K562 (cell line): Measurements from ENCODE around the gene CCDC61. TPM values are rescaled to one million over a fixed set of nuclear protein-coding genes. Genes with fewer than 3 reads are reported as not detected.

Source experiments
- ELF2 ChIP-seq: fragments of 250-450 bp; sonication (Bioruptor Pico); IDR thresholded peaks from 2 replicates; pipeline ENCODE4 v1.5.0; 2021; ENCODE audit warnings: mild to moderate bottlenecking
- GABPA ChIP-seq: fragments of 200-800 bp; sonication (Bioruptor generic); conservative IDR thresholded peaks from 2 replicates; pipeline ENCODE4 v1.6.1; 2016; ENCODE audit warnings: low read depth, missing genetic modification characterization, missing compliant biosample characterization
- HDAC8 ChIP-seq: fragments of 450-650 bp; IDR thresholded peaks from 2 replicates; pipeline ENCODE4 v1.6.1; 2016; ENCODE audit warnings: mild to moderate bottlenecking, missing genetic modification characterization, moderate library complexity, missing compliant biosample characterization
- MED1 ChIP-seq: sonication (generic); formaldehyde crosslinking; IDR thresholded peaks from 2 replicates; pipeline ENCODE4 v1.8.1; 2023; ENCODE audit warnings: missing genetic modification reagents, borderline replicate concordance
- MIER1 ChIP-seq: fragments of 450-650 bp; IDR thresholded peaks from 2 replicates; pipeline ENCODE4 v1.6.1; 2016; ENCODE audit warnings: antibody characterized with exemption, mild to moderate bottlenecking, low read depth
- PTTG1 ChIP-seq: fragments of 450-650 bp; IDR thresholded peaks from 2 replicates; pipeline ENCODE4 v1.6.1; 2016; ENCODE audit warnings: low read depth, mild to moderate bottlenecking, missing genetic modification characterization, missing compliant biosample characterization
- RAD21 ChIP-seq, 2 experiments: fragments of 250-450 bp in 1 of 2; fragments of 450-650 bp in 1 of 2; sonication (Bioruptor Pico) in 1 of 2; formaldehyde crosslinking in 1 of 2; IDR thresholded peaks in 1 of 2; conservative IDR thresholded peaks in 1 of 2; 2 replicates each; pipeline versions ENCODE4 v1.4.0 to v1.8.0; 2020 to 2022; ENCODE audit warnings: mild to moderate bottlenecking in 2 of 2, moderate library complexity in 1 of 2
- RBM15 ChIP-seq: fragments of 200-400 bp; formaldehyde crosslinking; IDR thresholded peaks from 2 replicates; pipeline ENCODE4 v1.6.1; 2018; ENCODE audit warnings: mild to moderate bottlenecking, low read length, moderate library complexity; ENCODE audit not compliant: insufficient read depth
- SNRNP70 ChIP-seq: fragments of 200-400 bp; formaldehyde crosslinking; optimal IDR thresholded peaks from 2 replicates; pipeline ENCODE3; 2017; ENCODE audit warnings: low read depth, low read length
- SP1 ChIP-seq: sonication (generic); formaldehyde crosslinking; IDR thresholded peaks from 2 replicates; pipeline ENCODE4 v1.8.1; 2022; ENCODE audit warnings: mild to moderate bottlenecking, missing genetic modification reagents
- SRSF1 ChIP-seq: fragments of 200-400 bp; formaldehyde crosslinking; IDR thresholded peaks from 2 replicates; pipeline ENCODE4 v1.6.1; 2017; ENCODE audit warnings: mild to moderate bottlenecking, low read depth, low read length, moderate library complexity
- XRCC5 ChIP-seq: fragments of 200-400 bp; formaldehyde crosslinking; IDR thresholded peaks from 2 replicates; pipeline ENCODE4 v1.6.1; 2017; ENCODE audit warnings: low read depth, mild to moderate bottlenecking, low read length
- ZBTB7A ChIP-seq: IDR thresholded peaks from 2 replicates; pipeline ENCODE4 v1.6.1; 2011; ENCODE audit warnings: low read depth, mild to moderate bottlenecking, low read length, moderate library complexity, borderline replicate concordance; ENCODE audit not compliant: control insufficient read depth
- ZC3H8 ChIP-seq: fragments of 450-650 bp; IDR thresholded peaks from 2 replicates; pipeline ENCODE4 v1.6.1; 2017
- ZKSCAN8 ChIP-seq: fragments of 200-800 bp; sonication (Bioruptor generic); IDR thresholded peaks from 2 replicates; pipeline ENCODE4 v1.6.1; 2016; ENCODE audit warnings: missing genetic modification characterization, missing compliant biosample characterization
- ZNF175 ChIP-seq: fragments of 200-800 bp; sonication (Bioruptor generic); IDR thresholded peaks from 2 replicates; pipeline ENCODE4 v1.6.1; 2016; ENCODE audit warnings: low read depth, mild to moderate bottlenecking, missing genetic modification characterization, missing compliant biosample characterization
- ZNF239 ChIP-seq: fragments of 250-450 bp; sonication (Bioruptor Pico); IDR thresholded peaks from 2 replicates; pipeline ENCODE4 v1.4.0; 2020; ENCODE audit warnings: mild to moderate bottlenecking
- ZNF316 ChIP-seq: fragments of 450-650 bp; IDR thresholded peaks from 2 replicates; pipeline ENCODE4 v1.6.1; 2016
- ZNF324 ChIP-seq: fragments of 250-450 bp; sonication (Bioruptor Pico); IDR thresholded peaks from 2 replicates; pipeline ENCODE4 v1.4.0; 2020; ENCODE audit warnings: mild to moderate bottlenecking
- polyA plus RNA-seq, 8 experiments: library from polyadenylated mRNA; depleted of rRNA in 4 of 8; stranded (reverse) in 5 of 8; unstranded in 3 of 8; fragments of >200 nt; fragmentation: Nextera tagmentation in 2 of 8; fragmentation: Illumina TruSeq in 1 of 8; extraction: Ambion mirVana in 2 of 8; extraction: Trizol in 1 of 8; gene quantifications; 2 replicates each; pipeline versions ENCODE4 v1.2.1 to v1.2.3, GENCODE V29; 2011 to 2014; ENCODE audit warnings: inconsistent platforms in 1 of 8, missing spikeins in 1 of 8
- total RNA-seq, 7 experiments: library from RNA; depleted of rRNA in 6 of 7; stranded (reverse); fragments of >200 nt in 6 of 7; fragmentation: Illumina TruSeq in 2 of 7; extraction: Trizol in 2 of 7; gene quantifications; 2 replicates each; pipeline versions ENCODE4 v1.2.1 to v1.2.3, GENCODE V29; 2011 to 2021; ENCODE audit warnings: low replicate concordance in 1 of 7
- TF ChIP-seq, protein P1 (sequence below): sonication (generic); formaldehyde crosslinking; IDR thresholded peaks from 2 replicates; pipeline ENCODE4 v1.8.0; 2022; ENCODE audit warnings: missing genetic modification reagents, mild to moderate bottlenecking, borderline replicate concordance
- TF ChIP-seq, protein P2 (sequence below), 3 experiments: IDR thresholded peaks in 2 of 3; conservative IDR thresholded peaks in 1 of 3; 2 replicates each; pipeline ENCODE4 v1.5.1; 2011 to 2012; ENCODE audit warnings: low read length in 3 of 3, mild to moderate bottlenecking in 3 of 3, control low read depth in 2 of 3, improper control_type of control experiment in 1 of 3, inconsistent platforms in 1 of 3, low read depth in 1 of 3, mixed read lengths in 1 of 3, moderate library complexity in 1 of 3; ENCODE audit not compliant: insufficient read depth in 2 of 3
- TF ChIP-seq, protein P3 (sequence below): fragments of 450-650 bp; IDR thresholded peaks from 2 replicates; pipeline ENCODE4 v1.6.1; 2014; ENCODE audit warnings: low read depth, mild to moderate bottlenecking, moderate library complexity, borderline replicate concordance
- TF ChIP-seq, protein P4 (sequence below): fragments of 250-450 bp; sonication (Bioruptor Pico); IDR thresholded peaks from 2 replicates; pipeline ENCODE4 v1.5.0; 2021

CCDC61 gene
- total and polyA plus RNA-seq, 9 of the 15 experiments (the other 6 are each of a cell fraction or from before 2014, with no cell fraction given) = 0.07 to 27.0 (median 10.3) TPM

DNA sequence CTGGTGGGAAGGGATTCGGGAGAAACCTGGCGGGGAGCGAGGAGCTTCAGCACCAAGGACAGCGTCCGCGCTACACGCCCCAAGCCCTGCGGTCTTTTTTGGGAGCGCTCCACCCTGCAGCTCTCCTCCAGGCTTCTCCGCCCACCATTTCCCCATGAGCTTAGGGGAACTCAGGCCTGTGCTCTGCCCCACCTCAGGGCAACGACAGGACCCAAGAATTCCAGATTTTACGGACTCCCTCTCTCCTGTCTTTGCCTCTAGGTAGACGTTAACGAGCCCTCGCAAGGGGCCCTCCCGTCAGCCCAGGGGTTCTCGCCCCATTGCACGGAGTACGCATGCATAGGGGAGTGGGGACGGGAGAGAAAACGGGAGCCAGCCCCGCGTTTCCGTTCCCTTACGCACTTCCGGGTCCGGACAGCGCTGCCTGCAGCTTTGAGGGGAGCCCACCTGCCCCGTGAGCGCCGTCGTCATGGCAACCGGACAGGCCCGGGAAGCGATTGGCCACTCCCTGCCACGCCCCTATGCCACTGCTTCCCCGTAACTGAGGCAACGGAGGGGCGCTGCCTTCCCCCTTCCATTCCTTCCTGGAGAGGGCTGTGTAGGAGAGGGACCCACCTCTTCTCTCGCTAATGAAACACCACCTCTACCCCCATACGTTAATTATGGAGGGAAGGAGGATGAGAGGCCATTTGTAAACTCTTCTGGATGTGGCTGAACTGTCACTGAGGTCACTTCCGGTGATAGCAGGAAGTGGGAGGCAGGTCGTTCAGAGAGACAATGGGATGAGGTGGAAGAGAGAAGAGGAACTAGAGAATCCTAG, 42.4 kb upstream of the CCDC61 start (continued):
- TF ChIP-seq MED1 (no peak), ELF2 (CRISPR knock-in tag) (no peak), ZNF175 (0 out of 2 replicates have a peak, but pooled peaks have one; percentile 47), ZKSCAN8 (no peak), SP1 (CRISPR knock-in tag) (no peak), XRCC5 (0 out of 2 replicates have a peak, but pooled peaks have one; percentile 80), GABPA (tag) (peak; percentile 90), SNRNP70 (no peak), PTTG1 (tag) (no peak), ZNF324 (CRISPR knock-in tag) (no peak), ZBTB7A (no peak), MIER1 (peak; percentile 98), SRSF1 (no peak), ZNF239 (CRISPR knock-in tag) (no peak), RBM15 (no peak), ZNF316 (no peak), RAD21 (CRISPR knock-in tag; conservative IDR thresholded peaks at IDR 0.05 in 1 of 2, IDR thresholded peaks at IDR 0.05 in 1 of 2) (no peak), HDAC8 (tag) (no peak), ZC3H8 (no peak)
- TF ChIP-seq, protein P1, sequence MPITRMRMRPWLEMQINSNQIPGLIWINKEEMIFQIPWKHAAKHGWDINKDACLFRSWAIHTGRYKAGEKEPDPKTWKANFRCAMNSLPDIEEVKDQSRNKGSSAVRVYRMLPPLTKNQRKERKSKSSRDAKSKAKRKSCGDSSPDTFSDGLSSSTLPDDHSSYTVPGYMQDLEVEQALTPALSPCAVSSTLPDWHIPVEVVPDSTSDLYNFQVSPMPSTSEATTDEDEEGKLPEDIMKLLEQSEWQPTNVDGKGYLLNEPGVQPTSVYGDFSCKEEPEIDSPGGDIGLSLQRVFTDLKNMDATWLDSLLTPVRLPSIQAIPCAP (CRISPR knock-in tag) = no peak; the same call in 1 of the 2 replicates
- TF ChIP-seq, protein P2, sequence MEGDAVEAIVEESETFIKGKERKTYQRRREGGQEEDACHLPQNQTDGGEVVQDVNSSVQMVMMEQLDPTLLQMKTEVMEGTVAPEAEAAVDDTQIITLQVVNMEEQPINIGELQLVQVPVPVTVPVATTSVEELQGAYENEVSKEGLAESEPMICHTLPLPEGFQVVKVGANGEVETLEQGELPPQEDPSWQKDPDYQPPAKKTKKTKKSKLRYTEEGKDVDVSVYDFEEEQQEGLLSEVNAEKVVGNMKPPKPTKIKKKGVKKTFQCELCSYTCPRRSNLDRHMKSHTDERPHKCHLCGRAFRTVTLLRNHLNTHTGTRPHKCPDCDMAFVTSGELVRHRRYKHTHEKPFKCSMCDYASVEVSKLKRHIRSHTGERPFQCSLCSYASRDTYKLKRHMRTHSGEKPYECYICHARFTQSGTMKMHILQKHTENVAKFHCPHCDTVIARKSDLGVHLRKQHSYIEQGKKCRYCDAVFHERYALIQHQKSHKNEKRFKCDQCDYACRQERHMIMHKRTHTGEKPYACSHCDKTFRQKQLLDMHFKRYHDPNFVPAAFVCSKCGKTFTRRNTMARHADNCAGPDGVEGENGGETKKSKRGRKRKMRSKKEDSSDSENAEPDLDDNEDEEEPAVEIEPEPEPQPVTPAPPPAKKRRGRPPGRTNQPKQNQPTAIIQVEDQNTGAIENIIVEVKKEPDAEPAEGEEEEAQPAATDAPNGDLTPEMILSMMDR (IDR thresholded peaks at IDR 0.05 in 2 of 3, conservative IDR thresholded peaks at IDR 0.05 in 1 of 3; ENCODE audit: insufficient read depth in 2 of 3, low read depth in 1 of 3, low read length in 3 of 3) = no peak
- TF ChIP-seq, protein P3, sequence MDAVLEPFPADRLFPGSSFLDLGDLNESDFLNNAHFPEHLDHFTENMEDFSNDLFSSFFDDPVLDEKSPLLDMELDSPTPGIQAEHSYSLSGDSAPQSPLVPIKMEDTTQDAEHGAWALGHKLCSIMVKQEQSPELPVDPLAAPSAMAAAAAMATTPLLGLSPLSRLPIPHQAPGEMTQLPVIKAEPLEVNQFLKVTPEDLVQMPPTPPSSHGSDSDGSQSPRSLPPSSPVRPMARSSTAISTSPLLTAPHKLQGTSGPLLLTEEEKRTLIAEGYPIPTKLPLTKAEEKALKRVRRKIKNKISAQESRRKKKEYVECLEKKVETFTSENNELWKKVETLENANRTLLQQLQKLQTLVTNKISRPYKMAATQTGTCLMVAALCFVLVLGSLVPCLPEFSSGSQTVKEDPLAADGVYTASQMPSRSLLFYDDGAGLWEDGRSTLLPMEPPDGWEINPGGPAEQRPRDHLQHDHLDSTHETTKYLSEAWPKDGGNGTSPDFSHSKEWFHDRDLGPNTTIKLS = no peak
- TF ChIP-seq, protein P4, sequence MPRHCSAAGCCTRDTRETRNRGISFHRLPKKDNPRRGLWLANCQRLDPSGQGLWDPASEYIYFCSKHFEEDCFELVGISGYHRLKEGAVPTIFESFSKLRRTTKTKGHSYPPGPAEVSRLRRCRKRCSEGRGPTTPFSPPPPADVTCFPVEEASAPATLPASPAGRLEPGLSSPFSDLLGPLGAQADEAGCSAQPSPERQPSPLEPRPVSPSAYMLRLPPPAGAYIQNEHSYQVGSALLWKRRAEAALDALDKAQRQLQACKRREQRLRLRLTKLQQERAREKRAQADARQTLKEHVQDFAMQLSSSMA (CRISPR knock-in tag) = no peak
